ENCODE data around the gene NOL4L. TPM values are rescaled to one million over a fixed set of nuclear protein-coding genes. Genes with fewer than 3 reads are reported as not detected.

The NOL4L gene
- polyA plus RNA-seq, 1 donor (not counting 4 experiments of a cell fraction or from before 2014, with no cell fraction given), result 1.0 TPM

GRCh38 chr20:32513031-32513866, 71.9 kb downstream of the NOL4L start:
- no peaks in the 10 kb centered on the region for H3K36me3 ChIP-seq (ENCODE audit: control insufficient read depth in 2 of 2, extremely low read depth in 1 of 2, insufficient read depth in 2 of 2, low read length in 2 of 2)
- H3K9me1 ChIP-seq (ENCODE audit: control insufficient read depth, extremely low read depth, insufficient read depth, low read length), result no peaks in the 10 kb centered on the region
- FAIRE-seq (no peak), DNase-seq (ENCODE audit: low read depth, low spot score) (no peak)
- H4K20me1 ChIP-seq (ENCODE audit: control insufficient read depth, extremely low read depth, insufficient read depth, low read length), result no peaks in the 10 kb centered on the region
- dilution Hi-C loops (cut with MboI; ENCODE audit: extremely low pct_ligation_motif_present, low sequenced_read_pairs), result loop anchor here (25.0 kb wide), 1 partner anchor 124 kb away; no protein-coding TSS in a partner anchor
- no peak overlapping the region for H3K4me3 ChIP-seq (ENCODE audit: control insufficient read depth in 2 of 3, extremely low read depth in 1 of 3, insufficient read depth in 2 of 3, low read depth in 1 of 3, low read length in 3 of 3)
- H3K27me3 ChIP-seq (ENCODE audit: control insufficient read depth, extremely low read depth, insufficient read depth, low read length), result peaks cover 32% of the 10 kb centered on the region
- H3K9ac ChIP-seq (ENCODE audit: control insufficient read depth, extremely low read depth, insufficient read depth, low read length), result no peak overlapping the region
- TF ChIP-seq CTCF (optimal IDR thresholded peaks at IDR 0.05 in 1 of 3, IDR thresholded peaks at IDR 0.05 in 1 of 3, conservative IDR thresholded peaks at IDR 0.05 in 1 of 3; ENCODE audit: extremely low read depth in 1 of 3, insufficient read depth in 2 of 3, low read length in 3 of 3), result no peak
- no peak for TF ChIP-seq EZH2 (IDR thresholded peaks at IDR 0.05; ENCODE audit: low read length)
- H2AFZ ChIP-seq (ENCODE audit: control insufficient read depth, low read length), result no peak overlapping the region
- no peak overlapping the region for H3K4me2 ChIP-seq (ENCODE audit: control insufficient read depth, extremely low read depth, insufficient read depth, low read depth, low read length)
- H3K9me3 ChIP-seq (ENCODE audit: control insufficient read depth, low read depth, low read length), result no peaks in the 10 kb centered on the region
- no peak overlapping the region for H3K27ac ChIP-seq (ENCODE audit: control insufficient read depth, insufficient read depth, low read length)
- peaks cover 7% of the 10 kb centered on the region for H3K4me1 ChIP-seq (ENCODE audit: control insufficient read depth, extremely low read depth, insufficient read depth, low read length)
- H3K79me2 ChIP-seq (ENCODE audit: control insufficient read depth, insufficient read depth, low read length), result no peaks in the 10 kb centered on the region

- Histone ChIP-seq H3K27me3 (ENCODE audit: control insufficient read depth, extremely low read depth, insufficient read depth, low read length) (peaks cover 20% of the 10 kb centered on the region), H3K79me2 (ENCODE audit: control insufficient read depth, insufficient read depth, low read length) (no peaks in the 10 kb centered on the region), H3K4me3 (ENCODE audit: control insufficient read depth in 2 of 3, extremely low read depth in 1 of 3, insufficient read depth in 2 of 3, low read depth in 1 of 3, low read length in 3 of 3) (no peak overlapping the region), H3K9ac (ENCODE audit: control insufficient read depth, extremely low read depth, insufficient read depth, low read length) (no peak overlapping the region), H3K9me3 (ENCODE audit: control insufficient read depth, low read depth, low read length) (no peaks in the 10 kb centered on the region), H3K4me1 (ENCODE audit: control insufficient read depth, extremely low read depth, insufficient read depth, low read length) (peaks cover 7% of the 10 kb centered on the region), H3K36me3 (ENCODE audit: control insufficient read depth in 2 of 2, extremely low read depth in 1 of 2, insufficient read depth in 2 of 2, low read length in 2 of 2) (no peaks in the 10 kb centered on the region), H3K4me2 (ENCODE audit: control insufficient read depth, extremely low read depth, insufficient read depth, low read depth, low read length) (no peak overlapping the region), H3K9me1 (ENCODE audit: control insufficient read depth, extremely low read depth, insufficient read depth, low read length) (no peaks in the 10 kb centered on the region), H4K20me1 (ENCODE audit: control insufficient read depth, extremely low read depth, insufficient read depth, low read length) (no peaks in the 10 kb centered on the region), H2AFZ (ENCODE audit: control insufficient read depth, low read length) (no peak overlapping the region), H3K27ac (ENCODE audit: control insufficient read depth, insufficient read depth, low read length) (no peak overlapping the region)
- dilution Hi-C loops (cut with MboI; ENCODE audit: extremely low pct_ligation_motif_present, low sequenced_read_pairs), result loop anchor here (25.0 kb wide), 1 partner anchor 125 kb away; no protein-coding TSS in a partner anchor
- TF ChIP-seq CTCF (optimal IDR thresholded peaks at IDR 0.05 in 1 of 3, IDR thresholded peaks at IDR 0.05 in 1 of 3, conservative IDR thresholded peaks at IDR 0.05 in 1 of 3; ENCODE audit: extremely low read depth in 1 of 3, insufficient read depth in 2 of 3, low read length in 3 of 3) (no peak), EZH2 (IDR thresholded peaks at IDR 0.05; ENCODE audit: low read length) (no peak)
- no peak for DNase-seq (ENCODE audit: low read depth, low spot score)
- no peak for FAIRE-seq
Measured at GRCh38 chr20:32512047-32512385, 73.1 kb downstream of the NOL4L start.

Measured in keratinocyte (primary cell).